ENCODE measurements around the gene FER.

GRCh38 chr5:108919591-108920326, 172.1 kb downstream of the FER start:
- TF ChIP-seq CTCF (IDR thresholded peaks at IDR 0.05) (peak in 2 of 7 experiments; percentile 14 to 23), POLR2A (IDR thresholded peaks at IDR 0.05) (no peak)
